Amniotic epithelial cell (primary cell): Measurements from ENCODE around the gene CALCOCO1.
A peak's percentile ranks its signal among the peaks of the same experiment; 100 is the strongest.
"Not testable (repeated sequence)": the region's sequence is repeated elsewhere in the genome, so short reads cannot be mapped to it uniquely, and the experiment has no call there.

Experiments
- DNase-seq: peaks from one replicate; pipeline ENCODE4 v3.0.0-alpha.2; 2010; ENCODE audit warnings: low read depth

The CALCOCO1 gene

GRCh38 chr12:53698948-53699677 lies 28.1 kb downstream of the CALCOCO1 start:
- no peak for DNase-seq

GRCh38 chr12:53696655-53697331 lies 30.5 kb downstream of the CALCOCO1 start:
- no peak for DNase-seq

- DNase-seq: peak; percentile 93
These were observed 31.0 kb downstream of the CALCOCO1 start for GRCh38 chr12:53696285-53696654.

- peak; percentile 85 for DNase-seq
These were observed 31.8 kb downstream of the CALCOCO1 start for GRCh38 chr12:53695152-53696145.

GRCh38 chr12:53694756-53695151 lies 32.5 kb downstream of the CALCOCO1 start:
- no peak for DNase-seq

- DNase-seq: no peak
These were observed 39.1 kb downstream of the CALCOCO1 start for GRCh38 chr12:53688134-53688533.

GRCh38 chr12:53686436-53686835 lies 40.8 kb downstream of the CALCOCO1 start:
- DNase-seq: no peak

- DNase-seq: no peak
These were observed 42.5 kb downstream of the CALCOCO1 start for GRCh38 chr12:53684654-53685220.

GRCh38 chr12:53683983-53684382 lies 43.3 kb downstream of the CALCOCO1 start:
- no peak for DNase-seq

GRCh38 chr12:53683494-53683893 lies 43.8 kb downstream of the CALCOCO1 start:
- DNase-seq: no peak

GRCh38 chr12:53680061-53680460 lies 47.2 kb downstream of the CALCOCO1 start:
- DNase-seq: not testable (repeated sequence)

GRCh38 chr12:53677800-53678148 lies 49.5 kb downstream of the CALCOCO1 start:
- no peak for DNase-seq

- DNase-seq: no peak
These were observed 50.0 kb downstream of the CALCOCO1 start for GRCh38 chr12:53677016-53677799.

- peak; percentile 56 for DNase-seq
These were observed 50.6 kb downstream of the CALCOCO1 start for GRCh38 chr12:53676656-53677015.

- DNase-seq: peak; percentile 96
These were observed 51.3 kb downstream of the CALCOCO1 start, which contains the start of gene ATP5MC2 for GRCh38 chr12:53675701-53676607. Gene ATP5MC2 (minus strand): TSS chr12:53676083. CDS start chr12:53672614, 3,469 bp downstream.

GRCh38 chr12:53674977-53675700 lies 52.1 kb downstream of the CALCOCO1 start:
- no peak for DNase-seq

GRCh38 chr12:53670971-53671370 lies 56.3 kb downstream of the CALCOCO1 start:
- no peak for DNase-seq

- DNase-seq: peak; percentile 84
These were observed 56.9 kb downstream of the CALCOCO1 start for GRCh38 chr12:53670308-53670707.

GRCh38 chr12:53667080-53667479 lies 60.2 kb downstream of the CALCOCO1 start:
- DNase-seq: no peak

GRCh38 chr12:53664936-53665335 lies 62.3 kb downstream of the CALCOCO1 start:
- no peak for DNase-seq
